NB4 (cell line): Measurements from ENCODE around the gene TEN1.

Source experiments
- DNase-seq: peaks from one replicate; pipeline ENCODE4 v3.0.0; 2010; ENCODE audit warnings: low read depth
- H3K4me3 ChIP-seq: one replicate; pipeline ENCODE4 v1.5.1; 2011; ENCODE audit warnings: mild to moderate bottlenecking, low read depth, low read length, moderate library complexity
- CTCF ChIP-seq: IDR thresholded peaks from one replicate; pipeline ENCODE4 v1.5.1; 2012; ENCODE audit warnings: low read depth, low read length
- MAX ChIP-seq: IDR thresholded peaks from 2 replicates; pipeline ENCODE4 v1.6.1; 2011; ENCODE audit warnings: low read depth, low read length
- MYC ChIP-seq: IDR thresholded peaks from 2 replicates; pipeline ENCODE4 v1.6.1; 2011; ENCODE audit warnings: low read depth, low read length
- POLR2A ChIP-seq: IDR thresholded peaks from 2 replicates; pipeline ENCODE4 v1.6.1; 2011; ENCODE audit warnings: mild to moderate bottlenecking; ENCODE audit not compliant: insufficient read length; ENCODE audit errors: extremely low read depth

Gene TEN1

GRCh38 chr17:75978938-75979704, at the start of gene TEN1, which contains the start of gene ACOX1:
TSS of gene TEN1 (plus strand) at chr17:75979240. CDS start at chr17:75986193, 6,953 bp downstream.
TSS of gene ACOX1 (minus strand) at chr17:75979166. CDS start at chr17:75979073, 93 bp downstream.
- TF ChIP-seq MYC = peak; percentile 61; the same call in 1 of the 2 replicates
- TF ChIP-seq MAX = peak; percentile 89
- TF ChIP-seq CTCF = peak; percentile 9
- peak; percentile 91 for TF ChIP-seq POLR2A
- DNase-seq = peak; percentile 97
- H3K4me3 ChIP-seq = peak within 1 kb of the TSS; percentile 84

- no peak overlapping the region for H3K4me3 ChIP-seq
- no peak for TF ChIP-seq CTCF
- TF ChIP-seq POLR2A = no peak
- TF ChIP-seq MAX = no peak
- TF ChIP-seq MYC = no peak
- no peak for DNase-seq
Measured at GRCh38 chr17:75931062-75931461, 48.0 kb upstream of the TEN1 start.

GRCh38 chr17:75932852-75933251, 46.2 kb upstream of the TEN1 start:
- H3K4me3 ChIP-seq = no peak overlapping the region
- no peak for DNase-seq
- TF ChIP-seq MAX = no peak

GRCh38 chr17:75933808-75934207, 45.2 kb upstream of the TEN1 start:
- no peak for TF ChIP-seq MYC
- no peak for TF ChIP-seq POLR2A
- TF ChIP-seq MAX = no peak
- TF ChIP-seq CTCF = no peak

GRCh38 chr17:75937652-75938051, 41.4 kb upstream of the TEN1 start:
- TF ChIP-seq MYC = no peak
- no peak for TF ChIP-seq CTCF
- no peak for TF ChIP-seq MAX
- no peak for TF ChIP-seq POLR2A
- no peak overlapping the region for H3K4me3 ChIP-seq
- no peak for DNase-seq

More at GRCh38 chr17:75933808-75934207, 45.2 kb upstream of the TEN1 start:
- DNase-seq = no peak
- no peak overlapping the region for H3K4me3 ChIP-seq

GRCh38 chr17:75940727-75941441, 38.2 kb upstream of the TEN1 start, which contains the start of gene FBF1:
TSS of gene FBF1 (minus strand) at chr17:75941042. CDS start at chr17:75938149, 2,893 bp downstream.
- TF ChIP-seq POLR2A (peak; percentile 66), MAX (peak; percentile 93), MYC (peak; percentile 89), CTCF (no peak)
- peak within 1 kb of the TSS; percentile 88 for H3K4me3 ChIP-seq
- peak; percentile 97 for DNase-seq
